Activated CD8-positive, alpha-beta memory T cell treated with anti-CD3 and anti-CD28 coated beads, Interleukin-2, amount 10 ng/mL, durations not matched to agents 7 days and 5 days (primary cell): ENCODE data around the gene RHOB. TPM values are rescaled to one million over a fixed set of nuclear protein-coding genes. Genes with fewer than 3 reads are reported as not detected.

Experiments
- ATAC-seq: fragments of 150-1000 bp; cut with Tn5 transposase; one replicate; pipeline ENCODE4 v1.10.0; 2021; ENCODE audit warnings: moderate library complexity
- CTCF ChIA-PET: fragments of 350-600 bp; sonication (Branson Sonifier 250); formaldehyde crosslinking; loops from one replicate; lab custom pipeline; 2021; ENCODE audit warnings: antibody characterized with exemption; lab: Charles Lee
- DNase-seq: peaks from one replicate; pipeline ENCODE4 v3.0.0-alpha.2; 2020
- H3K27ac Mint-ChIP-seq: one replicate; pipeline ENCODE4 v1.8.0; 2021; ENCODE audit warnings: mild to moderate bottlenecking, mixed read lengths
- H3K27me3 Mint-ChIP-seq: one replicate; pipeline ENCODE4 v1.8.0; 2021; ENCODE audit warnings: mixed read lengths
- H3K36me3 Mint-ChIP-seq: one replicate; pipeline ENCODE4 v1.8.0; 2021; ENCODE audit warnings: mild to moderate bottlenecking, mixed read lengths
- H3K4me1 Mint-ChIP-seq: one replicate; pipeline ENCODE4 v1.8.0; 2021; ENCODE audit warnings: mixed read lengths
- H3K4me3 Mint-ChIP-seq: one replicate; pipeline ENCODE4 v1.8.0; 2021; ENCODE audit warnings: mild to moderate bottlenecking, moderate library complexity, mixed read lengths
- H3K9me3 Mint-ChIP-seq: one replicate; pipeline ENCODE4 v1.8.0; 2022; ENCODE audit warnings: low read depth, mixed read lengths
- total RNA-seq, 2 experiments: library from RNA; stranded (reverse); gene quantifications; one replicate each; pipeline ENCODE4 v1.2.3, GENCODE V29; 2021

RHOB gene
- total RNA-seq, 2 experiments from 2014 or later = 9.1 to 36.4 TPM

- H3K4me3 Mint-ChIP-seq = no peak overlapping the region
- ATAC-seq = peak; percentile 71
- no peaks in the 10 kb centered on the region for H3K9me3 Mint-ChIP-seq
- peak overlapping the region; percentile 82 for H3K27ac Mint-ChIP-seq
- H3K27me3 Mint-ChIP-seq = peaks cover 6% of the 10 kb centered on the region
- CTCF ChIA-PET = interaction anchor here (0.5 to 4.5 kb wide), 15 partner anchors 8 to 236 kb away, joined by 3 to 43 read pairs (median 6); partner anchors contain the start of genes HS1BP3 and RHOB
- peaks cover 29% of the 10 kb centered on the region for H3K4me1 Mint-ChIP-seq
- DNase-seq = peak; percentile 77
- no peaks in the 10 kb centered on the region for H3K36me3 Mint-ChIP-seq
These were observed 22.3 kb upstream of the RHOB start for GRCh38 chr2:20424300-20425290.

GRCh38 chr2:20425371-20425881 is 21.4 kb upstream of the RHOB start:
- H3K4me1 Mint-ChIP-seq = peaks cover 37% of the 10 kb centered on the region
- peak; percentile 38 for DNase-seq
- H3K36me3 Mint-ChIP-seq = no peaks in the 10 kb centered on the region
- no peaks in the 10 kb centered on the region for H3K9me3 Mint-ChIP-seq
- H3K27me3 Mint-ChIP-seq = peaks cover 4% of the 10 kb centered on the region
- no peak overlapping the region for H3K4me3 Mint-ChIP-seq
- peak overlapping the region; percentile 82 for H3K27ac Mint-ChIP-seq
- ATAC-seq = peak; percentile 17
- CTCF ChIA-PET = interaction anchor here (0.9 to 4.5 kb wide), 10 partner anchors 8 to 236 kb away, joined by 3 to 43 read pairs (median 8); partner anchors contain the start of genes HS1BP3 and RHOB

GRCh38 chr2:20425884-20426283 is 21.0 kb upstream of the RHOB start:
- Mint-ChIP-seq H3K9me3 (no peaks in the 10 kb centered on the region), H3K4me3 (no peak overlapping the region), H3K4me1 (peaks cover 42% of the 10 kb centered on the region), H3K36me3 (no peaks in the 10 kb centered on the region), H3K27ac (no peak overlapping the region), H3K27me3 (peaks cover 5% of the 10 kb centered on the region)
- CTCF ChIA-PET = interaction anchor here (0.9 to 2.6 kb wide), 7 partner anchors 8 to 235 kb away, joined by 3 to 11 read pairs (median 6); partner anchors contain the start of gene HS1BP3
- no peak for ATAC-seq
- DNase-seq = no peak

- ATAC-seq (no peak), DNase-seq (peak; percentile 32)
- Mint-ChIP-seq H3K36me3 (no peaks in the 10 kb centered on the region), H3K4me3 (no peak overlapping the region), H3K27ac (no peak overlapping the region), H3K27me3 (peaks cover 20% of the 10 kb centered on the region), H3K9me3 (no peaks in the 10 kb centered on the region), H3K4me1 (peaks cover 46% of the 10 kb centered on the region)
- CTCF ChIA-PET = interaction anchor here (1.2 to 3.0 kb wide), 3 partner anchors 17 to 223 kb away, joined by 4 to 10 read pairs (median 9); partner anchors contain the start of gene HS1BP3
These were observed 18.8 kb upstream of the RHOB start for GRCh38 chr2:20427931-20428526.

GRCh38 chr2:20428717-20429490 is 18.0 kb upstream of the RHOB start:
- CTCF ChIA-PET = interaction anchor here (0.9 to 3.0 kb wide), 3 partner anchors 18 to 222 kb away, joined by 3 to 9 read pairs (median 3); partner anchors contain the start of genes HS1BP3 and RHOB
- Mint-ChIP-seq H3K4me1 (peaks cover 39% of the 10 kb centered on the region), H3K4me3 (no peak overlapping the region), H3K27ac (no peak overlapping the region), H3K36me3 (no peaks in the 10 kb centered on the region), H3K9me3 (no peaks in the 10 kb centered on the region), H3K27me3 (peaks cover 20% of the 10 kb centered on the region)
- DNase-seq (peak; percentile 22), ATAC-seq (no peak)

GRCh38 chr2:20429528-20429927 is 17.3 kb upstream of the RHOB start:
- ATAC-seq = no peak
- no peak overlapping the region for H3K27ac Mint-ChIP-seq
- no peaks in the 10 kb centered on the region for H3K9me3 Mint-ChIP-seq
- CTCF ChIA-PET = interaction anchor here (0.9 to 1.5 kb wide), 4 partner anchors 17 to 232 kb away, joined by 3 to 4 read pairs (median 3); partner anchors contain the start of gene RHOB
- DNase-seq = peak; percentile 41
- peaks cover 33% of the 10 kb centered on the region for H3K4me1 Mint-ChIP-seq
- H3K27me3 Mint-ChIP-seq = peaks cover 23% of the 10 kb centered on the region
- H3K36me3 Mint-ChIP-seq = no peaks in the 10 kb centered on the region
- H3K4me3 Mint-ChIP-seq = no peak overlapping the region

- DNase-seq (peak; percentile 12), ATAC-seq (no peak)
- Mint-ChIP-seq H3K9me3 (no peaks in the 10 kb centered on the region), H3K36me3 (no peaks in the 10 kb centered on the region), H3K27ac (no peak overlapping the region), H3K4me1 (peaks cover 28% of the 10 kb centered on the region), H3K4me3 (no peak overlapping the region), H3K27me3 (peaks cover 27% of the 10 kb centered on the region)
- CTCF ChIA-PET = interaction anchor here (0.9 to 3.0 kb wide), 5 partner anchors 17 to 231 kb away, joined by 3 to 9 read pairs (median 3); partner anchors contain the start of gene RHOB
These were observed 16.8 kb upstream of the RHOB start for GRCh38 chr2:20430035-20430434.

GRCh38 chr2:20430461-20431300 is 16.2 kb upstream of the RHOB start:
- Mint-ChIP-seq H3K36me3 (no peaks in the 10 kb centered on the region), H3K27me3 (peaks cover 28% of the 10 kb centered on the region), H3K4me1 (peaks cover 21% of the 10 kb centered on the region), H3K27ac (no peak overlapping the region), H3K4me3 (no peak overlapping the region), H3K9me3 (no peaks in the 10 kb centered on the region)
- ATAC-seq = peak; percentile 77
- peak; percentile 55 for DNase-seq
- CTCF ChIA-PET = interaction anchor here (1.2 to 3.0 kb wide), 3 partner anchors 16 to 231 kb away, joined by 3 to 9 read pairs (median 4); partner anchors contain the start of gene RHOB

- Mint-ChIP-seq H3K4me3 (no peak overlapping the region), H3K4me1 (peaks cover 21% of the 10 kb centered on the region), H3K36me3 (no peaks in the 10 kb centered on the region), H3K9me3 (no peaks in the 10 kb centered on the region), H3K27me3 (peaks cover 28% of the 10 kb centered on the region), H3K27ac (no peak overlapping the region)
- CTCF ChIA-PET = interaction anchor here (0.7 to 3.0 kb wide), 3 partner anchors 10 to 211 kb away, joined by 3 to 13 read pairs (median 9); partner anchors contain the start of gene RHOB
- no peak for ATAC-seq
- no peak for DNase-seq
These were observed 15.6 kb upstream of the RHOB start for GRCh38 chr2:20431301-20431698.

- ATAC-seq = no peak
- Mint-ChIP-seq H3K27me3 (peaks cover 33% of the 10 kb centered on the region), H3K27ac (no peak overlapping the region), H3K4me1 (peaks cover 21% of the 10 kb centered on the region), H3K4me3 (no peak overlapping the region), H3K36me3 (no peaks in the 10 kb centered on the region), H3K9me3 (no peaks in the 10 kb centered on the region)
- peak; percentile 22 for DNase-seq
- CTCF ChIA-PET = interaction anchor here (0.7 to 3.0 kb wide), 4 partner anchors 9 to 210 kb away, joined by 3 to 13 read pairs (median 6); partner anchors contain the start of gene RHOB
These were observed 15.1 kb upstream of the RHOB start for GRCh38 chr2:20431772-20432171.

- Mint-ChIP-seq H3K4me1 (peaks cover 21% of the 10 kb centered on the region), H3K4me3 (no peak overlapping the region), H3K27me3 (peaks cover 42% of the 10 kb centered on the region), H3K9me3 (no peaks in the 10 kb centered on the region), H3K27ac (no peak overlapping the region), H3K36me3 (no peaks in the 10 kb centered on the region)
- no peak for ATAC-seq
- DNase-seq = peak; percentile 4
- CTCF ChIA-PET = interaction anchor here (0.7 to 3.0 kb wide), 6 partner anchors 8 to 209 kb away, joined by 3 to 13 read pairs (median 3); partner anchors contain the start of gene RHOB
These were observed 14.2 kb upstream of the RHOB start for GRCh38 chr2:20432714-20433113.
